Calu3 (cell line): ENCODE results near the gene MIOX. TPM values are rescaled to one million over a fixed set of nuclear protein-coding genes. Genes with fewer than 3 reads are reported as not detected.
A peak's percentile ranks its signal among the peaks of the same experiment; 100 is the strongest.

Source experiments
- BruUV-seq: library from RNA; stranded (reverse); fragments of 400-500 nt; replicated peaks from 2 replicates; lab custom pipeline; 2021; lab: Mats Ljungman, UMichigan
- CTCF ChIA-PET: fragments of 300-600 bp; sonication (Branson Sonifier 250); formaldehyde crosslinking; loops from one replicate; lab custom pipeline; 2022; ENCODE audit warnings: antibody characterized with exemption; lab: Charles Lee
- DNase-seq: peaks from one replicate; pipeline ENCODE4 v3.0.0; 2022
- H3K27ac Mint-ChIP-seq: one replicate; pipeline ENCODE4 v1.8.0; 2022; ENCODE audit warnings: mixed read lengths; ENCODE audit not compliant: unreplicated experiment
- H3K27me3 Mint-ChIP-seq: one replicate; pipeline ENCODE4 v1.8.0; 2022; ENCODE audit warnings: mixed read lengths; ENCODE audit not compliant: unreplicated experiment
- H3K36me3 Mint-ChIP-seq: one replicate; pipeline ENCODE4 v1.8.0; 2022; ENCODE audit warnings: mild to moderate bottlenecking, moderate library complexity, mixed read lengths; ENCODE audit not compliant: insufficient read depth, unreplicated experiment
- H3K4me1 Mint-ChIP-seq: one replicate; pipeline ENCODE4 v1.8.0; 2022; ENCODE audit warnings: mild to moderate bottlenecking, low read depth, mixed read lengths; ENCODE audit not compliant: unreplicated experiment
- H3K4me3 Mint-ChIP-seq: one replicate; pipeline ENCODE4 v1.8.0; 2022; ENCODE audit warnings: mild to moderate bottlenecking, low read depth, moderate library complexity, mixed read lengths; ENCODE audit not compliant: unreplicated experiment
- H3K9me3 Mint-ChIP-seq: one replicate; pipeline ENCODE4 v1.8.0; 2022; ENCODE audit warnings: low read depth, mixed read lengths; ENCODE audit not compliant: unreplicated experiment
- CTCF ChIP-seq: fragments of 200-600 bp; IDR thresholded peaks from one replicate; pipeline ENCODE4 v1.8.0; 2022; ENCODE audit warnings: antibody characterized with exemption; ENCODE audit not compliant: unreplicated experiment
- intact Hi-C: fragments of 100-400 bp; cut with micrococcal nuclease; formaldehyde crosslinking; loops from one replicate; pipeline ENCODE4 v1.10.0; 2022; ENCODE audit not compliant: unreplicated experiment
- total RNA-seq: library from RNA; stranded (reverse); gene quantifications from 2 replicates; pipeline ENCODE4 v1.2.3, GENCODE V29; 2022

The MIOX gene
- total RNA-seq, 1 experiment from 2014 or later = 0.45 TPM

- TF ChIP-seq CTCF = no peak
- CTCF ChIA-PET = interaction anchor here (0.6 kb wide), 1 partner anchor 224 kb away, joined by 4 read pairs; no protein-coding TSS in a partner anchor
- H3K9me3 Mint-ChIP-seq = no peaks in the 10 kb centered on the region
- H3K4me3 Mint-ChIP-seq = no peak overlapping the region
- no peaks in the 10 kb centered on the region for H3K27me3 Mint-ChIP-seq
- BruUV-seq = no TSS peak
- intact Hi-C loops = no loop called here
- H3K4me1 Mint-ChIP-seq = no peaks in the 10 kb centered on the region
- no peak for DNase-seq
- H3K27ac Mint-ChIP-seq = no peak overlapping the region
- H3K36me3 Mint-ChIP-seq = peaks cover 53% of the 10 kb centered on the region
Measured at GRCh38 chr22:50439314-50439870, 47.3 kb upstream of the MIOX start.

GRCh38 chr22:50439871-50440331 lies 46.8 kb upstream of the MIOX start:
- Mint-ChIP-seq H3K27me3 (no peaks in the 10 kb centered on the region), H3K4me1 (peaks cover 4% of the 10 kb centered on the region), H3K9me3 (no peaks in the 10 kb centered on the region), H3K36me3 (peaks cover 58% of the 10 kb centered on the region), H3K27ac (no peak overlapping the region), H3K4me3 (no peak overlapping the region)
- CTCF ChIA-PET = interaction anchor here (0.6 kb wide), 1 partner anchor 224 kb away, joined by 4 read pairs; no protein-coding TSS in a partner anchor
- intact Hi-C loops = loop anchor here (10.0 kb wide), 1 partner anchor 55 kb away; no protein-coding TSS in a partner anchor
- BruUV-seq = no TSS peak
- no peak for TF ChIP-seq CTCF
- no peak for DNase-seq

- H3K27ac Mint-ChIP-seq = peak overlapping the region; percentile 69
- CTCF ChIA-PET = no interaction called here
- peaks cover 66% of the 10 kb centered on the region for H3K36me3 Mint-ChIP-seq
- BruUV-seq = no TSS peak
- intact Hi-C loops = loop anchor here (10.0 kb wide), 1 partner anchor 54 kb away; no protein-coding TSS in a partner anchor
- no peaks in the 10 kb centered on the region for H3K27me3 Mint-ChIP-seq
- H3K9me3 Mint-ChIP-seq = no peaks in the 10 kb centered on the region
- no peak for TF ChIP-seq CTCF
- peaks cover 11% of the 10 kb centered on the region for H3K4me1 Mint-ChIP-seq
- no peak for DNase-seq
- H3K4me3 Mint-ChIP-seq = no peak overlapping the region
Measured at GRCh38 chr22:50440544-50441249, 46.0 kb upstream of the MIOX start.

GRCh38 chr22:50441428-50441993 lies 45.1 kb upstream of the MIOX start:
- H3K9me3 Mint-ChIP-seq = no peaks in the 10 kb centered on the region
- peak overlapping the region; percentile 69 for H3K27ac Mint-ChIP-seq
- CTCF ChIA-PET = no interaction called here
- H3K4me3 Mint-ChIP-seq = no peak overlapping the region
- no peak for TF ChIP-seq CTCF
- no TSS peak for BruUV-seq
- H3K4me1 Mint-ChIP-seq = peaks cover 11% of the 10 kb centered on the region
- intact Hi-C loops = loop anchor here (10.0 kb wide), 1 partner anchor 53 kb away; no protein-coding TSS in a partner anchor
- H3K36me3 Mint-ChIP-seq = peaks cover 74% of the 10 kb centered on the region
- H3K27me3 Mint-ChIP-seq = no peaks in the 10 kb centered on the region
- no peak for DNase-seq
